CD4-positive, alpha-beta T cell treated with Interleukin-4 for 1 hour (primary cell): ENCODE data around the gene CDH12.
"Not testable (repeated sequence)": the region's sequence is repeated elsewhere in the genome, so short reads cannot be mapped to it uniquely, and the experiment has no call there.

ENCODE experiments used
- DNase-seq, 2 donors: peaks; one replicate each; pipeline ENCODE4 v3.0.0-alpha.2; 2020 to 2022

The CDH12 gene

DNA sequence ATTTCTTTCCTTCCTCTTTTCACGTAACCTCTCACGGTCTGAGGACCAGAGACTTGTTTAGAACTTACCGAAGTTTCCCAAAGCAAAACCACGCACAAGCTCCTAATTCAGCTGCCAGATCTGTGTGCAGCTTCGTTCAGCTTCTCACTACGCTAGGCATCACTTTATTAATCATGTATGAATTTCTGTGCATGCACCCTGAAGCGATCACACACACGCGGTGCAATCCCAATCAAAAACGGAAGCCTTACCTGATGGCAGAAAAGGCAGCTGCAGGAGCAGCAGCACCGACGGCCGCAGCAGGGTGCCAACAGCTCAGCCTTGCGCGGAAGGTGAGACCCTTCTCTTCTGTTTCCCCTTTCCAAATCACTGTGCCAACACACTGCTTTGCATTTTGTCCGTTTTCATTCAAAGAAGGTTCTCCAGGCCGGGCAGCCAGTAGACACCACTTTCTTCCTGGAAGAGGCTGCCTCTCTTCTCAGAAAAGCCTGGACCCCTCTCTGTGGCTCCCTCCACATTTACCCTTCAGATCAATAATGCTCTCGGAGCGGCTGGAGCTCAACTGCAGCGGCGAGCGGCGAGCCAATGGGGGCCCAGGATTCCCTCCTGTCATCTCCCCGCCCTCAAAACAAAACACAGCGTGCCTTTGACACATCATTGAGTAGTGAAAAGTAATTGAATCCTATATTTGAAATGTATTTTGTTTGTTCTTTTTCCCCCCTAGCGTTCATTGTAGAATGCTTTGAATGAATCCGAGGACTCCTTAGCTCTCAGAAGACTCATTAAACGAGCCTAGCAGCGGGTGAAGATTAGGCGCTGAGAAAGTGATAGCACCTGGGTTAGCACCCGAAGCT is at the start of gene CDH12:
CDH12 (minus strand) TSS at position 538 of the 854 bp plus-strand sequence.
- peak in 1 of 2 donors; percentile 11 for DNase-seq

- DNase-seq, result no peak
These were observed 48.7 kb upstream of the CDH12 start for GRCh38 chr5:22901885-22902284.

- DNase-seq, result no peak
These were observed 47.7 kb upstream of the CDH12 start for GRCh38 chr5:22900801-22901310.

DNA sequence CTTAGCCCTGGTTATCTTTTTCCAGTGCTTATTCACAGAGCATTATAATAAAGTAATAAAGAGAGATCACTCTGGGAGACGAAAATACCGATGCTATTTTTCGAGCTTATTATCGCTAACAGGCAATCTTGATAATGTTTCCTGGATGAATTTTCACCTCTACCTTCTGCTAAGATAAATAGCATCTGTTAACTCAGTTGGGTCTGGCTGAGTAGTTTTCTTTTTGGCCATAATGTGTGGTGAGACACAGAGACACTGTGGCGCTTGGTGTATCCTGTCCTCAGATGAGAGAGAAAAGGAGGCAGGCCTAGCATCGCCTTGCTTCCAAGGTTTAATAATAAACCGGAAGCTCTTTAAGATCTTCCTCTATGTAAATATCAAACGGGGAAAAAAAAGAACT is 46.2 kb upstream of the CDH12 start:
- no peak for DNase-seq

GRCh38 chr5:22896152-22896551 is 43.0 kb upstream of the CDH12 start:
- DNase-seq, result no peak

DNA sequence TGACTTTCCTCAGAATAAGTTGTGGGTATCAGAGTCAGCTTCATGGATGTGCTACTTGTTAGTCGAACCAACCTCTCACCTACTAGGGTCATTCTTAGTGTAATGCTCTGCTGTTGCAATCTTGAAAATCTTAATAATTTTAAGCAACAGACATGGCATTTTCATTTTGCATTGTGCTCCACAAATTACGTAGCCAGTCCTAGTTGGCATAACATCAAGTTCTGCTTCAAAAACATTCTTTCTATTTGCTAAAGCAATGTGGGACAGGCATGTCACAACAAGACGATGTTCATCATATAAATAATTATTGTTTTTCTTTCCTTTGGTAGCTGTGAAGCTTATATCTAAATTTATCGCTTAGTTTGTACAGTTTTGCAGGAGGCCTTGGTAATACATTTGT is 39.3 kb upstream of the CDH12 start:
- DNase-seq, result no peak

- DNase-seq, result no peak
These were observed 36.6 kb upstream of the CDH12 start for GRCh38 chr5:22889720-22890119.

GRCh38 chr5:22887566-22887965 is 34.4 kb upstream of the CDH12 start:
- no peak for DNase-seq

GRCh38 chr5:22858911-22859310 is 5.8 kb upstream of the CDH12 start:
- DNase-seq, result not testable (repeated sequence)

DNA sequence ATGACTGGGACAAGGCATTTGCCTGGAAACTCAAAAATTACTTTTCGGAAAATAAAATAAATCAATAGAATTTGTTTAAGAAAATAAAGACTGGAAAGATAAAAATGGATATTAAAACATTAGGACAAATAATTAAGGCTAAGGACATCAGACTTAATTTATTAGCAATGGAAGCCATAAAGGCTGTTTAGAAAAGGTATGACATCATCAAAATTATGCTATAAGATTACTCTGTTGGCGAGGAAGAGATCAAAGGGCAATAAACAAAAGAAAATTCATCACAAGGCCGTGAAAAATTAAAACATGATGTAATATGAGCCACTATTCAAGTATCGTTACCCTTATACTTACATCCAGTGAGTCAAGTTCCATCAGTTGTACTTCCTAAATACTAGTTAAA is 2.7 kb upstream of the CDH12 start:
- DNase-seq, result no peak

DNA sequence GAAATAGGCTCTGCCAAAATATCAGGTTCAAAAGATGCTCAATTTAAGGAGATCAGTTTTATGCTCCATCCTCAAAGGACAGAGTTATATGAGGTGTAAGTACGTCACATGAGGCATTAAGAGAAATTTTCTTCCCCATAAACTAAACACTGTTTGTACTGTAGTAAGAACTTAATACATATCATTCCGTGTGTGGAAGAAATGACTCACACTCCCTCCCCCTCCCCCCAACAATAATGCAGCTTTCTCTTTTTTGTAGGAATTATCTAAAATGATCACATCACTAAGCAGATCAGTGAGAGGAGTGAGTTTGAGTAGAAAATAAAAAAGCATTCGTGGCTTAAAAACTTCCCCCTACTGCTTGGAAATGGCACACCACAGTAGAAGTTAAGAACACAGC is 2.2 kb downstream of the CDH12 start:
- DNase-seq, result no peak

- no peak for DNase-seq
These were observed 6.5 kb downstream of the CDH12 start for GRCh38 chr5:22846693-22847092.

DNA sequence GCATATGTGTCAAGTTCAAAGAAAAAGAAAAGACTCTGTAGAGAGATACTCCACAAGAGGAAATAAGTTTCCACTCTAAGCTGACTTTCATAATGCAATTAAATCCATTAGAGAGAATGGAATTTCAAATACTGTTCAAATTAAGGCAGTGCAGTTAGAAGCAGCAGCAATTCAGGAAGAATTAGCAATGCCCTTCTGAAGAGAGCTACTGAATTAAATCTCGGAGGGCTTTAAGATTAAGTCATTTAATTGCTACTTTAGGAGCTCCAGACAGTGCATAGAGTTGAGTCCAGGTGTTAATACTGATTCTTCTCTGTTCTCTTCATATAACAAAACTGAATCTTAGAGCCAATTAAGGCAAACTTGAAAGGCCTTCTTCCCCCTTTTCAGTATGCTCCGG is 8.5 kb downstream of the CDH12 start:
- no peak for DNase-seq

DNA sequence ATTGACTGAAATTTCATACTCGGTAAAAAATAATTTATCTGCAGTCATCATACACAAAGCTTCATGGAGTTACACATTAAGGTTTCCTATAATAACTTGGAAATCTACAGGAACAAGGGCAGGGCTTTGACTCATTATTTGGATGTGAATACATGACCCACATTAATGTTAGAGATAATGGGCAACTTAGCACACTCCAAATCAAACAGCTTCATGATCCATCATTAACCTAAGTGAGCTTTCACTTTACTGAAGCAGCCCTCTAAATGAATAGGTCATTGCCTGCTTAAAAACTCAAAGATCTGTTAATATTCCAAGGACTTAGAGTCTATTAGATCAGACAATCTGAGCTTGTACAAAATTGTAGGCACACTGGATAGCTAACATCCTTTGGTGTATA is 9.0 kb downstream of the CDH12 start:
- DNase-seq, result no peak

GRCh38 chr5:22842574-22842973 is 10.6 kb downstream of the CDH12 start:
- no peak for DNase-seq

GRCh38 chr5:22837803-22838202 is 15.3 kb downstream of the CDH12 start:
- no peak for DNase-seq

DNA sequence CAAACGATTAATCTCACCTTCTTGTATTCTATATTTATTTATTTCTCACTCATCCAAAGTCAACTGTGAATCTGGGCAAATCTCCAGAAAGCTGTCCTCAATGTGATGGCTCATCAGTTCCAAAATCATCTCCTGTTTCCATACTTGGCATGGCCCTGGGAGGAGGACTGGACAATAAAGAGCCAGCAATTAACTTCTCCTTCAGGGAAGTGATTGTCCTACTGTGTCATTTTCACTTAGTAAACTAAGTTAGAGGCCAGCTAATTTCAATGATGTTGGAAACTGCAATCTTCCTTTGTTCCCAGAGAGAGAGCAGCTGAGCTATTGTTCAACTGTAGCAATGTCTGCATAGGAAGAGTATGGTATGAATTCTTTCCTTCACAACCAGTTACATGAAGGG is 17.5 kb downstream of the CDH12 start:
- DNase-seq, result no peak

DNA sequence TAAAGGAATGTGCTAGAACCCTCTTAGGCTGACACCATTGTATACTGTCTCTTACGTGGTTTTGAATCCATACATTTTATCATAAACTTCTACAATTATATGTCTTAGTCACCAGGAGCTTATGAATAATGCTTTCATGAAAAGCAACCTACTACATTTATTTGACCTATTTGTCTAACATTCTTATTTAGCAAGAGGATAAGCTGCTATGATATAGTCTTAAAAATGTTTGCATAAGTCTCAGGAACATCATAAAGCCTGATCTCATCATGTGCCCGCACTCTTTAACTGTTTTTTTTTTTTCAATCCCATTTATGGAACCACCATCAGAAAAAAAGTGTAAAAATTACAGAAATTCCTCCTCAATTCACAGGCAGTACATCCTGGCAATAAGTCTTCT is 59.7 kb downstream of the CDH12 start:
- DNase-seq, result no peak

DNA sequence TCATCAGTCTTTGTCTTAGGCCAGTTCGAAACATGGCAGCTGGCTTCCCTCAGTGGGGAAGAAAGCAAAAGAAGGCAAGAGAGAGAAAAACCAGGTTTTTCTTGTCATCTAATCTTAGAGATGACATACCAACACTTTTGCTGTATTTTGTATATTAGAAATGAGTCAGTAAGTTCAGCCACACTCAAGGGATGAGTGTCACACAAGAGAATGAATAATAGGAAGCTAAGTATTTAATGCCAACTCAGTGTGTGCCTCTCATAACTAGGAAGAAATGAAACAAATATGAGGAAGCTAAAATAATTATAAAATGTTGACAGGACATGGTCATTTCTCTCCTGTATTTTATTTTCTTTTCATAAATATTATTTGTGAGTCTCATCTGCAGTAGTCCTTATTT is 65.3 kb downstream of the CDH12 start:
- DNase-seq, result no peak

DNA sequence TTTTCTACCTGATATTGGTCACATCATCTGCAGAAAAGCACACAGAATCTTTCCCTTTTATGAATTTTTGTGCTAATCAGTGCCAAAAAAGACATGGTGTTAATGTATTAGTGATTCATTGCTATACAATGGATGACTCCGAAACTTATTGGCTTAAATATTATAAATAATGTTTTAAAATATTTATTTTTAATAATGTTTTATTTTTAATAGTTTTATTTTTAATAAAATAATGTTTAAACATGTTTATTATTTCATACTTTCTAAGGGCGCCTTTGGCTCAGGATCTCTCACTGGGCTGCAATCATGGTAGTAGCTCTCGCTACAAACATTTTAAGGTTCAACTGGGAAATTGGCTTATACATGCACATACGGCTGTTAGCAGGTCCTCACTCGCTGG is 65.7 kb downstream of the CDH12 start:
- no peak for DNase-seq

- DNase-seq, result no peak
These were observed 72.4 kb downstream of the CDH12 start for GRCh38 chr5:22780756-22781155.

- DNase-seq, result no peak
These were observed 73.6 kb downstream of the CDH12 start for GRCh38 chr5:22779499-22779898.

GRCh38 chr5:22776285-22776684 is 76.9 kb downstream of the CDH12 start:
- no peak for DNase-seq

DNA sequence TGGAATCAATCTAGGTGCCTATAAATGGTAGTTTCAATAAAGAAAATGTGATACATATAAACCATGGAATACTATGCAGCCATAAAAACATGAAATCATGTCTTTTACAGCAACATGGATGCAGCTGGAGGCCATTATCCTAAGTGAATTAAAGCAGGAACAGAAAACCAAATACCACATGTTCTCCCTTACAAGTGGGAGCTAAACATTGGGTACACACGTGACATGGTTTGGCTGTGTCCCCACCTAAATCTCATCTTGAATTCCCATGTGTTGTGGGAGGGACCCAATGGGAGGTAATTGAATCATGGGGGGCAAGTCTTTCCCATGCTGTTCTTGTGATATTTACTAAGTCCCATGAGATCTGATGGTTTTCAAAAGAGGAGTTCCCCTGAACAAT is 78.9 kb downstream of the CDH12 start:
- not testable (repeated sequence) for DNase-seq

DNA sequence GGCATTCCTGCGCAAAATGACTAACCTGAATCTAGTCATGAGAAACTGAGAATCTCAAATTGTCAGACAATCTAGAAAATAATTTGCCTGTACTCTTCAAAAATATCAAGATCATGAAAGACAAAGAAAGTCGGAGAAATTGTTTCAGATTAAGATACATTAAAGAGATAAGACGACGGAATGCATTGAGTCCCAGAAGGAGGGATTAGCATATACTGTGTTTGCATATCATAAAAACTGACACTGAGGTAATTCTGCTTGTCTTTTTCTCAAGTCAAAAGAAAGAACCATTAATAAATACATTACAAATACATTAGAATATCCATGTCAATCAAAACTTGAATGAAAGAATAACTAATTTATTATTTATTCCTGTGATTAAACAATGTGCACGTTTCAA is 88.4 kb downstream of the CDH12 start:
- DNase-seq, result no peak
